Liver (tissue), 9 donors: ENCODE data around the gene ELF4. TPM values are rescaled to one million over a fixed set of nuclear protein-coding genes. Genes with fewer than 3 reads are reported as not detected.

Experiments
- DNase-seq: peaks from one replicate; pipeline ENCODE4 v3.0.0-alpha.2; 2017; ENCODE audit warnings: low spot score
- H3K27ac ChIP-seq, 2 donors: one replicate each; pipeline ENCODE4 v1.7.0; 2013; ENCODE audit warnings: inconsistent platforms in 2 of 2, low read length in 2 of 2, control low read depth in 1 of 2, low read depth in 1 of 2, mild to moderate bottlenecking in 1 of 2
- H3K27me3 ChIP-seq, 4 donors: one replicate each; pipeline versions ENCODE4 v1.6.1 to v1.7.0; 2013; ENCODE audit warnings: low read length in 3 of 4, inconsistent platforms in 1 of 4, mild to moderate bottlenecking in 1 of 4, moderate library complexity in 1 of 4; ENCODE audit not compliant: control insufficient read depth in 4 of 4, insufficient read depth in 4 of 4
- H3K36me3 ChIP-seq, 4 donors: one replicate each; pipeline versions ENCODE4 v1.6.1 to v1.7.0; 2013; ENCODE audit warnings: low read length in 3 of 4, mild to moderate bottlenecking in 3 of 4, low read depth in 1 of 4, moderate library complexity in 1 of 4; ENCODE audit not compliant: control insufficient read depth in 4 of 4, insufficient read depth in 3 of 4
- H3K4me1 ChIP-seq, 4 donors: one replicate each; pipeline versions ENCODE4 v1.6.1 to v1.7.0; 2013; ENCODE audit warnings: low read length in 3 of 4, mild to moderate bottlenecking in 3 of 4, moderate library complexity in 1 of 4; ENCODE audit not compliant: control insufficient read depth in 4 of 4, insufficient read depth in 4 of 4
- H3K4me3 ChIP-seq, 3 donors: one replicate each; pipeline versions ENCODE4 v1.6.1 to v1.7.0; 2013; ENCODE audit warnings: low read length in 3 of 3, control low read depth in 1 of 3, low read depth in 1 of 3, mild to moderate bottlenecking in 1 of 3
- H3K9ac ChIP-seq, 2 donors: one replicate each; pipeline ENCODE4 v1.7.0; 2013; ENCODE audit warnings: low read length in 2 of 2, mild to moderate bottlenecking in 2 of 2, moderate library complexity in 2 of 2, control low read depth in 1 of 2, low read depth in 1 of 2
- H3K9me3 ChIP-seq, 4 donors: one replicate each; pipeline versions ENCODE4 v1.6.1 to v1.7.0; 2013; ENCODE audit warnings: low read length in 3 of 4; ENCODE audit not compliant: control insufficient read depth in 4 of 4
- EGR1 ChIP-seq, 2 donors: IDR thresholded peaks; 2 replicates each; pipeline ENCODE4 v1.6.1; 2016 to 2018; ENCODE audit warnings: antibody characterized with exemption in 2 of 2, low read depth in 2 of 2
- FOXA1 ChIP-seq: IDR thresholded peaks from 2 replicates; pipeline ENCODE4 v1.6.1; 2016; ENCODE audit warnings: antibody characterized with exemption
- FOXA2 ChIP-seq: IDR thresholded peaks from 2 replicates; pipeline ENCODE4 v1.6.1; 2016; ENCODE audit warnings: antibody characterized with exemption
- GABPA ChIP-seq, 2 donors: IDR thresholded peaks in 1 of 2; conservative IDR thresholded peaks in 1 of 2; 2 replicates each; pipeline ENCODE4 v1.6.1; 2016; ENCODE audit warnings: antibody characterized with exemption in 2 of 2, mild to moderate bottlenecking in 1 of 2, moderate library complexity in 1 of 2
- HNF4G ChIP-seq: IDR thresholded peaks from 2 replicates; pipeline ENCODE4 v1.6.1; 2016; ENCODE audit warnings: antibody characterized with exemption
- JUND ChIP-seq, 2 donors: IDR thresholded peaks; 2 replicates each; pipeline ENCODE4 v1.6.1; 2016; ENCODE audit warnings: antibody characterized with exemption in 2 of 2
- RXRA ChIP-seq, 2 donors: IDR thresholded peaks; 2 replicates each; pipeline ENCODE4 v1.6.1; 2017 to 2018; ENCODE audit warnings: antibody characterized with exemption in 2 of 2, mild to moderate bottlenecking in 1 of 2
- SP1 ChIP-seq: IDR thresholded peaks from 2 replicates; pipeline ENCODE4 v1.6.1; 2018; ENCODE audit warnings: antibody characterized with exemption, mild to moderate bottlenecking
- TAF1 ChIP-seq: conservative IDR thresholded peaks from 2 replicates; pipeline ENCODE4 v1.6.1; 2016; ENCODE audit warnings: antibody characterized with exemption, mild to moderate bottlenecking
- YY1 ChIP-seq: IDR thresholded peaks from 2 replicates; pipeline ENCODE4 v1.6.1; 2016; ENCODE audit warnings: antibody characterized with exemption, mild to moderate bottlenecking
- WGBS: extraction: QIAGEN DNeasy Blood & Tissue Kit; methylation state at CpG from one replicate; pipeline ENCODE4 v1.1.7; 2013; 5-methylcytosine and 5-hydroxymethylcytosine counted together
- polyA plus RNA-seq, 2 donors: library from polyadenylated mRNA; stranded (reverse) in 1 of 2; unstranded in 1 of 2; fragments of 200-250 nt in 1 of 2; fragments of >200 nt in 1 of 2; fragmentation: Nextera tagmentation in 1 of 2; extraction: Ambion mirVana in 1 of 2; gene quantifications; one replicate each; pipeline versions ENCODE4 v1.2.1 to v1.2.3, GENCODE V29; 2013 to 2015
- total RNA-seq, 2 donors: library from RNA; depleted of rRNA; stranded (reverse); fragments of >200 nt; gene quantifications; one replicate each; pipeline ENCODE4 v1.2.3, GENCODE V29; 2014
- TF ChIP-seq, protein P1 (sequence below): IDR thresholded peaks from 2 replicates; pipeline ENCODE4 v1.6.1; 2016; ENCODE audit warnings: antibody characterized with exemption
- TF ChIP-seq, protein P2 (sequence below): IDR thresholded peaks from 2 replicates; pipeline ENCODE4 v1.6.1; 2016; ENCODE audit warnings: antibody characterized with exemption
- TF ChIP-seq, protein P3 (sequence below): fragments of 150-350 bp; IDR thresholded peaks from 2 replicates; pipeline ENCODE4 v1.5.1; 2017; ENCODE audit warnings: improper control_type of control experiment, low read depth, low read length; ENCODE audit not compliant: missing input control
- donor health status: healthy.
- donor health status: healthy.
- donor health status: healthy.
- donor health status: healthy.
- donor health status: healthy.

Gene ELF4
- total and polyA plus RNA-seq, 4 donors = 0.35 to 4.7 (median 1.5) TPM

GRCh38 chrX:130144509-130144908 is 34.2 kb upstream of the ELF4 start (continued):
- TF ChIP-seq, protein P1, sequence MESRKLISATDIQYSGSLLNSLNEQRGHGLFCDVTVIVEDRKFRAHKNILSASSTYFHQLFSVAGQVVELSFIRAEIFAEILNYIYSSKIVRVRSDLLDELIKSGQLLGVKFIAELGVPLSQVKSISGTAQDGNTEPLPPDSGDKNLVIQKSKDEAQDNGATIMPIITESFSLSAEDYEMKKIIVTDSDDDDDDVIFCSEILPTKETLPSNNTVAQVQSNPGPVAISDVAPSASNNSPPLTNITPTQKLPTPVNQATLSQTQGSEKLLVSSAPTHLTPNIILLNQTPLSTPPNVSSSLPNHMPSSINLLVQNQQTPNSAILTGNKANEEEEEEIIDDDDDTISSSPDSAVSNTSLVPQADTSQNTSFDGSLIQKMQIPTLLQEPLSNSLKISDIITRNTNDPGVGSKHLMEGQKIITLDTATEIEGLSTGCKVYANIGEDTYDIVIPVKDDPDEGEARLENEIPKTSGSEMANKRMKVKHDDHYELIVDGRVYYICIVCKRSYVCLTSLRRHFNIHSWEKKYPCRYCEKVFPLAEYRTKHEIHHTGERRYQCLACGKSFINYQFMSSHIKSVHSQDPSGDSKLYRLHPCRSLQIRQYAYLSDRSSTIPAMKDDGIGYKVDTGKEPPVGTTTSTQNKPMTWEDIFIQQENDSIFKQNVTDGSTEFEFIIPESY = no peak
- no peak for TF ChIP-seq TAF1
- TF ChIP-seq GABPA (IDR thresholded peaks at IDR 0.05 in 1 of 2, conservative IDR thresholded peaks at IDR 0.05 in 1 of 2) = no peak

- Histone ChIP-seq H3K9ac (no peak overlapping the region), H3K4me3 (no peak overlapping the region), H3K36me3 (peaks cover 0 to 50% (median 33%) of the 10 kb centered on the region in 4 donors), H3K27ac (no peak overlapping the region), H3K4me1 (no peaks in the 10 kb centered on the region), H3K27me3 (peaks cover 0 to 3% (median 0%) of the 10 kb centered on the region in 4 donors), H3K9me3 (no peaks in the 10 kb centered on the region)
- no peak for DNase-seq
- TF ChIP-seq EGR1 (IDR thresholded peaks at IDR 0.05; ENCODE audit: low read depth in 2 of 2) (no peak), FOXA2 (no peak), RXRA (IDR thresholded peaks at IDR 0.05) (no peak), JUND (IDR thresholded peaks at IDR 0.05) (no peak), FOXA1 (no peak), GABPA (IDR thresholded peaks at IDR 0.05 in 1 of 2, conservative IDR thresholded peaks at IDR 0.05 in 1 of 2) (no peak), YY1 (no peak), HNF4G (no peak), SP1 (no peak)
- TF ChIP-seq, protein P2, sequence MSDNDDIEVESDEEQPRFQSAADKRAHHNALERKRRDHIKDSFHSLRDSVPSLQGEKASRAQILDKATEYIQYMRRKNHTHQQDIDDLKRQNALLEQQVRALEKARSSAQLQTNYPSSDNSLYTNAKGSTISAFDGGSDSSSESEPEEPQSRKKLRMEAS = no peak
- TF ChIP-seq, protein P1 = no peak
- 83% methylated on average over 3 of the region's 3 CpGs for WGBS
Measured at GRCh38 chrX:130139474-130140201, 29.3 kb upstream of the ELF4 start.

GRCh38 chrX:130136961-130137360 is 26.7 kb upstream of the ELF4 start:
- Histone ChIP-seq H3K4me3 (no peak overlapping the region), H3K9me3 (no peaks in the 10 kb centered on the region), H3K27ac (no peak overlapping the region), H3K9ac (no peak overlapping the region), H3K27me3 (no peaks in the 10 kb centered on the region), H3K4me1 (no peaks in the 10 kb centered on the region), H3K36me3 (peaks cover 0 to 56% (median 30%) of the 10 kb centered on the region in 4 donors)
- DNase-seq = no peak
- WGBS = 90% methylated on average over 8 of the region's 8 CpGs
- TF ChIP-seq, protein P3, sequence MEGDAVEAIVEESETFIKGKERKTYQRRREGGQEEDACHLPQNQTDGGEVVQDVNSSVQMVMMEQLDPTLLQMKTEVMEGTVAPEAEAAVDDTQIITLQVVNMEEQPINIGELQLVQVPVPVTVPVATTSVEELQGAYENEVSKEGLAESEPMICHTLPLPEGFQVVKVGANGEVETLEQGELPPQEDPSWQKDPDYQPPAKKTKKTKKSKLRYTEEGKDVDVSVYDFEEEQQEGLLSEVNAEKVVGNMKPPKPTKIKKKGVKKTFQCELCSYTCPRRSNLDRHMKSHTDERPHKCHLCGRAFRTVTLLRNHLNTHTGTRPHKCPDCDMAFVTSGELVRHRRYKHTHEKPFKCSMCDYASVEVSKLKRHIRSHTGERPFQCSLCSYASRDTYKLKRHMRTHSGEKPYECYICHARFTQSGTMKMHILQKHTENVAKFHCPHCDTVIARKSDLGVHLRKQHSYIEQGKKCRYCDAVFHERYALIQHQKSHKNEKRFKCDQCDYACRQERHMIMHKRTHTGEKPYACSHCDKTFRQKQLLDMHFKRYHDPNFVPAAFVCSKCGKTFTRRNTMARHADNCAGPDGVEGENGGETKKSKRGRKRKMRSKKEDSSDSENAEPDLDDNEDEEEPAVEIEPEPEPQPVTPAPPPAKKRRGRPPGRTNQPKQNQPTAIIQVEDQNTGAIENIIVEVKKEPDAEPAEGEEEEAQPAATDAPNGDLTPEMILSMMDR = no peak
- TF ChIP-seq, protein P1 = no peak
